ENCODE measurements around the gene MRPS6. TPM values are rescaled to one million over a fixed set of nuclear protein-coding genes. Genes with fewer than 3 reads are reported as not detected.

Gene MRPS6
- total and polyA plus RNA-seq, 10 of the 15 experiments (the other 5 are each of a cell fraction or from before 2014, with no cell fraction given), result 32.5 to 232 (median 90.3) TPM

GRCh38 chr21:34181431-34182039 is 108.2 kb downstream of the MRPS6 start (continued):
- TF ChIP-seq RB1 (IDR thresholded peaks at IDR 0.05; ENCODE audit: borderline replicate concordance) (no peak), MXI1 (IDR thresholded peaks at IDR 0.05; ENCODE audit: low read depth, low read length) (no peak), CBFB (IDR thresholded peaks at IDR 0.05; ENCODE audit: low read depth) (no peak), ZBED1 (IDR thresholded peaks at IDR 0.05; ENCODE audit: borderline replicate concordance) (no peak), KAT2A (conservative IDR thresholded peaks at IDR 0.05; ENCODE audit: control insufficient read depth, low read depth, low read length) (no peak), RELA (IDR thresholded peaks at IDR 0.05; ENCODE audit: borderline replicate concordance, partially characterized antibody) (no peak)
- TF ChIP-seq, protein P1, sequence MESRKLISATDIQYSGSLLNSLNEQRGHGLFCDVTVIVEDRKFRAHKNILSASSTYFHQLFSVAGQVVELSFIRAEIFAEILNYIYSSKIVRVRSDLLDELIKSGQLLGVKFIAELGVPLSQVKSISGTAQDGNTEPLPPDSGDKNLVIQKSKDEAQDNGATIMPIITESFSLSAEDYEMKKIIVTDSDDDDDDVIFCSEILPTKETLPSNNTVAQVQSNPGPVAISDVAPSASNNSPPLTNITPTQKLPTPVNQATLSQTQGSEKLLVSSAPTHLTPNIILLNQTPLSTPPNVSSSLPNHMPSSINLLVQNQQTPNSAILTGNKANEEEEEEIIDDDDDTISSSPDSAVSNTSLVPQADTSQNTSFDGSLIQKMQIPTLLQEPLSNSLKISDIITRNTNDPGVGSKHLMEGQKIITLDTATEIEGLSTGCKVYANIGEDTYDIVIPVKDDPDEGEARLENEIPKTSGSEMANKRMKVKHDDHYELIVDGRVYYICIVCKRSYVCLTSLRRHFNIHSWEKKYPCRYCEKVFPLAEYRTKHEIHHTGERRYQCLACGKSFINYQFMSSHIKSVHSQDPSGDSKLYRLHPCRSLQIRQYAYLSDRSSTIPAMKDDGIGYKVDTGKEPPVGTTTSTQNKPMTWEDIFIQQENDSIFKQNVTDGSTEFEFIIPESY (IDR thresholded peaks at IDR 0.05), result no peak
- TF ChIP-seq, protein P2, sequence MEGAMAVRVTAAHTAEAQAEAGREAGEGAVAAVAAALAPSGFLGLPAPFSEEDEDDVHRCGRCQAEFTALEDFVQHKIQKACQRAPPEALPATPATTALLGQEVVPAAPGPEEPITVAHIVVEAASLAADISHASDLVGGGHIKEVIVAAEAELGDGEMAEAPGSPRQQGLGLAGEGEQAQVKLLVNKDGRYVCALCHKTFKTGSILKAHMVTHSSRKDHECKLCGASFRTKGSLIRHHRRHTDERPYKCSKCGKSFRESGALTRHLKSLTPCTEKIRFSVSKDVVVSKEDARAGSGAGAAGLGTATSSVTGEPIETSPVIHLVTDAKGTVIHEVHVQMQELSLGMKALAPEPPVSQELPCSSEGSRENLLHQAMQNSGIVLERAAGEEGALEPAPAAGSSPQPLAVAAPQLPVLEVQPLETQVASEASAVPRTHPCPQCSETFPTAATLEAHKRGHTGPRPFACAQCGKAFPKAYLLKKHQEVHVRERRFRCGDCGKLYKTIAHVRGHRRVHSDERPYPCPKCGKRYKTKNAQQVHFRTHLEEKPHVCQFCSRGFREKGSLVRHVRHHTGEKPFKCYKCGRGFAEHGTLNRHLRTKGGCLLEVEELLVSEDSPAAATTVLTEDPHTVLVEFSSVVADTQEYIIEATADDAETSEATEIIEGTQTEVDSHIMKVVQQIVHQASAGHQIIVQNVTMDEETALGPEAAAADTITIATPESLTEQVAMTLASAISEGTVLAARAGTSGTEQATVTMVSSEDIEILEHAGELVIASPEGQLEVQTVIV (IDR thresholded peaks at IDR 0.05; ENCODE audit: borderline replicate concordance, partially characterized antibody), result no peak

DNA sequence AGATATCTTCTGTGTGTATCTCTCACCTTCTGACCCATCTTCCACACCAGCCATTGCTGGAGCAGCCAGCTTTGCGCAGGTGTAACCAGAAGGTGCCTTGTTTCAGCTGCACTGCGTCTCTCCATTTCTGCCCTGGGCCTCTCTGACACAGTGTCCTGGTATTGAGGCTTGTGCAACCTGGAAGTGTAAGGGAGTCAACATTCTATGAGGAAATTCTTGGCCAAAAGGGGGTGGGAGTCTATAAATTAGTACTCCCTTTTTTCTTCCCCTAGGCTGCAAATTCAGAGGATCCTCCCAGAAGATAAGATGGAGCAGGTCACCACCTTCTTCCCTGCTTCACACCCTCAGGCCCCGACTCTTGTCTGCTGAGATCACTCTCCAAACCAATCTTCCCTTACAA is 109.1 kb downstream of the MRPS6 start:
- intact Hi-C loops (cut with micrococcal nuclease; ENCODE audit: unreplicated experiment), result no loop called here
- DNase-seq (ENCODE audit: low read depth, low spot score) (no peak), ATAC-seq (no peak), FAIRE-seq (no peak)
- H3K79me2 ChIP-seq (ENCODE audit: control insufficient read depth, insufficient read depth, low read length), result no peaks in the 10 kb centered on the region
- H2AFZ ChIP-seq (ENCODE audit: control insufficient read depth, low read depth, low read length), result no peak overlapping the region
- H3K4me2 ChIP-seq (ENCODE audit: control insufficient read depth, insufficient read depth), result no peak overlapping the region
- H3K27me3 ChIP-seq (replicated peaks in 1 of 2; ENCODE audit: control insufficient read depth in 2 of 2, insufficient read depth in 2 of 2, low read length in 1 of 2), result no peaks in the 10 kb centered on the region
- H3K36me3 ChIP-seq (ENCODE audit: control insufficient read depth in 2 of 2, insufficient read depth in 2 of 2, low read length in 1 of 2), result no peaks in the 10 kb centered on the region
- no TSS peak for BruUV-seq (replicated peaks)
- ChIA-PET SMC1A (ENCODE audit: uncharacterized antibody, unreplicated experiment) (interaction anchor here (0.8 kb wide), 1 partner anchor 221 kb away, joined by 5 read pairs; no protein-coding TSS in a partner anchor), POLR2A (no interaction called here), RAD21 (ENCODE audit: unreplicated experiment) (interaction anchor here (0.8 kb wide), 1 partner anchor 259 kb away, joined by 3 read pairs; no protein-coding TSS in a partner anchor), CTCF (no interaction called here)
- WGBS (ENCODE audit: insufficient coverage, insufficient replicate concordance, low lambda C conversion rate, missing lambda C conversion rate), result 88% methylated on average over 3 of the region's 3 CpGs
- H4K20me1 ChIP-seq (ENCODE audit: control insufficient read depth, insufficient read depth), result no peaks in the 10 kb centered on the region
- in situ Hi-C loops (cut with MboI), result no loop called here
- H3K9ac ChIP-seq (ENCODE audit: control insufficient read depth, insufficient read depth, low read length), result no peak overlapping the region
- no peak overlapping the region for H3K27ac ChIP-seq (ENCODE audit: control insufficient read depth, insufficient read depth)
- no peaks in the 10 kb centered on the region for H3K4me1 ChIP-seq (ENCODE audit: control insufficient read depth, insufficient read depth, low read length)
- H3K9me3 ChIP-seq (replicated peaks; ENCODE audit: control insufficient read depth, insufficient read depth, low read length), result no peaks in the 10 kb centered on the region
- H3K4me3 ChIP-seq, result no peak overlapping the region
- TF ChIP-seq SPI1 (IDR thresholded peaks at IDR 0.05; ENCODE audit: borderline replicate concordance, insufficient read depth, low read depth, low read length), result no peak
- TF ChIP-seq NR2C1 (IDR thresholded peaks at IDR 0.05), result no peak
- no peak for TF ChIP-seq SUPT20H (IDR thresholded peaks at IDR 0.05; ENCODE audit: borderline replicate concordance, control insufficient read depth, low read depth, low read length)
- TF ChIP-seq ESRRA (IDR thresholded peaks at IDR 0.05; ENCODE audit: low read length), result no peak
- no peak for TF ChIP-seq ZNF207 (IDR thresholded peaks at IDR 0.05; ENCODE audit: borderline replicate concordance)
- TF ChIP-seq, protein P3, sequence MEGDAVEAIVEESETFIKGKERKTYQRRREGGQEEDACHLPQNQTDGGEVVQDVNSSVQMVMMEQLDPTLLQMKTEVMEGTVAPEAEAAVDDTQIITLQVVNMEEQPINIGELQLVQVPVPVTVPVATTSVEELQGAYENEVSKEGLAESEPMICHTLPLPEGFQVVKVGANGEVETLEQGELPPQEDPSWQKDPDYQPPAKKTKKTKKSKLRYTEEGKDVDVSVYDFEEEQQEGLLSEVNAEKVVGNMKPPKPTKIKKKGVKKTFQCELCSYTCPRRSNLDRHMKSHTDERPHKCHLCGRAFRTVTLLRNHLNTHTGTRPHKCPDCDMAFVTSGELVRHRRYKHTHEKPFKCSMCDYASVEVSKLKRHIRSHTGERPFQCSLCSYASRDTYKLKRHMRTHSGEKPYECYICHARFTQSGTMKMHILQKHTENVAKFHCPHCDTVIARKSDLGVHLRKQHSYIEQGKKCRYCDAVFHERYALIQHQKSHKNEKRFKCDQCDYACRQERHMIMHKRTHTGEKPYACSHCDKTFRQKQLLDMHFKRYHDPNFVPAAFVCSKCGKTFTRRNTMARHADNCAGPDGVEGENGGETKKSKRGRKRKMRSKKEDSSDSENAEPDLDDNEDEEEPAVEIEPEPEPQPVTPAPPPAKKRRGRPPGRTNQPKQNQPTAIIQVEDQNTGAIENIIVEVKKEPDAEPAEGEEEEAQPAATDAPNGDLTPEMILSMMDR (IDR thresholded peaks at IDR 0.05 in 2 of 3, conservative IDR thresholded peaks at IDR 0.05 in 1 of 3; ENCODE audit: control insufficient read depth in 2 of 3, extremely low read depth in 1 of 3, insufficient read depth in 1 of 3, low read depth in 3 of 3, low read length in 3 of 3), result no peak

Data from GM12878 (cell line).